Sigmoid colon (tissue), 4 donors: ENCODE data around the gene EMID1.

Source experiments
- CTCF ChIP-seq, 4 experiments: fragments of 450-650 bp in 3 of 4; fragments of 200-600 bp in 1 of 4; IDR thresholded peaks; one replicate each; pipeline ENCODE4 v1.5.1; 2016 to 2019; ENCODE audit warnings: antibody characterized with exemption in 4 of 4, mild to moderate bottlenecking in 3 of 4, moderate library complexity in 2 of 4
- EP300 ChIP-seq, 4 donors: sonication (generic); formaldehyde crosslinking; IDR thresholded peaks; one replicate each; pipeline ENCODE4 v1.6.1; 2017; ENCODE audit warnings: antibody characterized with exemption in 4 of 4
- POLR2A ChIP-seq, 2 donors: fragments of 450-650 bp; IDR thresholded peaks; one replicate each; pipeline ENCODE4 v1.6.1; 2016; ENCODE audit warnings: antibody characterized with exemption in 2 of 2, mild to moderate bottlenecking in 2 of 2, moderate library complexity in 2 of 2
- POLR2AphosphoS5 ChIP-seq, 4 donors: sonication (generic); formaldehyde crosslinking; IDR thresholded peaks; one replicate each; pipeline ENCODE4 v1.6.1; 2017; ENCODE audit warnings: antibody characterized with exemption in 4 of 4

DNA sequence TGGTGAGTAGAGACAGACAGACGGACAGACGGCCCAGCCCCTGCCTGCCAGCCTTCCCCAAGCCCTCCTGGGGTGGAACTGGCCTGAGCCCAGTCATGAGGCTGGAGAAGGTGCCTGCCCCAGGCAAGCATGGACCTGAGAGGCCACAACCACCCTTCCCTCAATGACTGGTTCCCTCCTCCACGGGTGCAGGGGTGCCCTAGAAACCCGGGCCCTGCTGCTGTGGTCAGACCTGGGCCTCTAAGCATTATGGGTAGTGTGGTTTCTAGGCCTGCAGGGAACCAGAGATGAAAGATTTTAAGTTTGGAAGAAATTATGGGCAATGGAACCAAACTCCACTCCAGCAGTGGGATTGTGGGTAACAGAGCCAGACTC lies 48.6 kb downstream of the EMID1 start:
- TF ChIP-seq CTCF (IDR thresholded peaks at IDR 0.05) (no peak), POLR2AphosphoS5 (IDR thresholded peaks at IDR 0.05) (no peak), POLR2A (IDR thresholded peaks at IDR 0.05) (no peak), EP300 (IDR thresholded peaks at IDR 0.05) (no peak)
